ENCODE data around the gene ITIH1. TPM values are rescaled to one million over a fixed set of nuclear protein-coding genes. Genes with fewer than 3 reads are reported as not detected.

Gene ITIH1
- total RNA-seq, 1 experiment from 2014 or later, result not detected

DNA sequence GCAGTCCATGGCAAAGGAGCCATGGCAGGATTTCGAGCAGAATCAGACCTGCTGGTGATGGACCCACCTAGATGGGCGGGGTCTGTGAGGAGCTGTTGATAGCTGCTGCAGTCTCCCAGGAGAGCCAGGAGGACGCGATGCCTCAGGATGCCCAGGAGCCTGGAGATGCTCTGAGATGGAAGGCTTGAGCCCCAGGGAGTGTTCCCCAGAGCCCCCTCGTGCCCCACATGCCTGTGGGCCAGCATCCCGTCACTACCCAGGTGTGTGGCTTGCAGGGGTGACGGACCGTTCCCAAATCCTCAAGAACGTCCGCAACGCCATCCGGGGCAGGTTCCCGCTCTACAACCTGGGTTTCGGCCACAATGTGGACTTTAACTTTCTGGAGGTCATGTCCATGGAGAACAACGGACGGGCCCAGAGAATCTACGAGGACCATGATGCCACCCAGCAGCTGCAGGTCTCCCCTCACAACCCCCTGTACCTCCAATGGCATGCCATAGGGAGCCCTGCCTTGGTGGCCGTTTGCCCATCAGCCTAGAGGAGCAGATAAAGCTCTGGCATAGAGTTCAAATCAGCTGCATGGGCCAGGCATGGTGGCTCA, 6.7 kb downstream of the ITIH1 start:
- Histone ChIP-seq H3K23me2 (ENCODE audit: insufficient read length, low read depth, low read length, poor library complexity, severe bottlenecking) (no peaks in the 10 kb centered on the region), H2BK5ac (ENCODE audit: insufficient read length, low read length) (no peak overlapping the region), H3K27me3 (ENCODE audit: insufficient read depth, low read length) (no peaks in the 10 kb centered on the region), H3T11ph (ENCODE audit: low read length) (no peak overlapping the region), H3K23ac (ENCODE audit: insufficient read length, low read depth, low read length) (no peak overlapping the region), H4K20me1 (ENCODE audit: control insufficient read depth, insufficient read depth, insufficient read length) (no peaks in the 10 kb centered on the region), H2BK20ac (ENCODE audit: low read depth, low read length, poor library complexity, severe bottlenecking) (no peak overlapping the region), H3K9me3 (ENCODE audit: control insufficient read depth, low read depth, low read length) (no peaks in the 10 kb centered on the region), H3K18ac (ENCODE audit: insufficient read length, low read depth, low read length) (no peak overlapping the region), H4K91ac (ENCODE audit: insufficient read length, low read depth, low read length) (no peak overlapping the region), H3K4ac (ENCODE audit: low read depth, low read length) (no peak overlapping the region), H2BK12ac (ENCODE audit: insufficient read length, low read depth, low read length) (no peak overlapping the region), H3K9ac (ENCODE audit: extremely low read depth, insufficient read length, low read length) (no peak overlapping the region), H2BK120ac (ENCODE audit: low read depth, low read length, poor library complexity, severe bottlenecking) (no peak overlapping the region), H2BK15ac (ENCODE audit: low read depth, low read length) (no peak overlapping the region), H3K27ac (ENCODE audit: insufficient read length, low read depth, low read length) (no peak overlapping the region), H3K4me1 (ENCODE audit: insufficient read depth, low read length) (peaks cover 3% of the 10 kb centered on the region), H3K14ac (ENCODE audit: insufficient read depth, low read length) (no peak overlapping the region; the same call in 1 of the 2 replicates), H4K5ac (ENCODE audit: insufficient read length, low read depth, low read length) (no peak overlapping the region), H2AK5ac (ENCODE audit: insufficient read length, low read length) (no peak overlapping the region), H4K8ac (replicated peaks; ENCODE audit: insufficient read length, low read depth, low read length) (no peak overlapping the region), H3K79me1 (ENCODE audit: insufficient read depth, low read depth, low read length, poor library complexity, severe bottlenecking) (no peaks in the 10 kb centered on the region), H3K4me2 (ENCODE audit: insufficient read depth, insufficient read length, low read length) (no peak overlapping the region), H3K79me2 (ENCODE audit: insufficient read depth, low read length) (no peaks in the 10 kb centered on the region), H2AFZ (ENCODE audit: low read length) (no peak overlapping the region), H3K56ac (ENCODE audit: insufficient read length, low read depth, low read length) (no peak overlapping the region)
- no peaks in the 10 kb centered on the region for H3K9me3 Mint-ChIP-seq
- no peak for DNase-seq
- H3K27ac Mint-ChIP-seq, result no peak overlapping the region
- no peaks in the 10 kb centered on the region; a peak in 1 of 7 replicates for H3K36me3 Mint-ChIP-seq (ENCODE audit: insufficient read depth in 1 of 3, low read depth in 3 of 3)
- no peak overlapping the region for H3K4me3 Mint-ChIP-seq
- H3K4me1 Mint-ChIP-seq, result peaks cover 12 to 13% of the 10 kb centered on the region in 2 experiments
- no CpG with 5 or more reads among the region's 18 CpGs for WGBS (ENCODE audit: extremely low coverage, insufficient read length, low lambda C conversion rate)
- peaks cover 4% of the 10 kb centered on the region for H3K27me3 Mint-ChIP-seq (ENCODE audit: low read depth)
- TF ChIP-seq CTCF (conservative IDR thresholded peaks at IDR 0.05), result no peak
